Stimulated activated CD4-positive, alpha-beta T cell treated with anti-CD3 and anti-CD28 coated beads, Interleukin-1b, Interleukin-23, amount 100 ng/mL, for 4 hours (primary cell): ENCODE data around the gene PCNA.
"Not testable (repeated sequence)": the region's sequence is repeated elsewhere in the genome, so short reads cannot be mapped to it uniquely, and the experiment has no call there.

Experiments used
- DNase-seq, 2 donors: peaks; one replicate each; pipeline ENCODE4 v3.0.0-alpha.2; 2020; ENCODE audit warnings: low read depth in 2 of 2

Gene PCNA

DNA sequence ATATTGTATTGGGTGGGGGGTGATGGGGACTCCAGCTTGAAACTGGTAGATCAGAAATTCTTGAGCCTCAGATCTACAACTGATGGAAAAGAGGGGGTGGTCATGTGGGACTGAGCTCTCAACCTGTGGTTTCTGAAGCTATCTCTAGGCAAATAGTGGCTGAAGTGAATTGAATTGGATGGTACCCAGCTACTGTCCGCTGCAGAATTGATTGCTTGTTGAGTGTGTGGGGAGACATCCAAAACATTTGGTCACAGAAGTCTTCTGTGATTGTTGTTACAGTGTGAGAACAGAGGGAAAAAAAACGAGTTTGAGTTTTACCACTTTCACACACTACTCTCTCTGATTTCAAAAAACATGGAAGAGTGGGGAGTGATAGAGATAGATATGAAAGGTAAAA lies 21.9 kb upstream of the PCNA start:
- no peak for DNase-seq

DNA sequence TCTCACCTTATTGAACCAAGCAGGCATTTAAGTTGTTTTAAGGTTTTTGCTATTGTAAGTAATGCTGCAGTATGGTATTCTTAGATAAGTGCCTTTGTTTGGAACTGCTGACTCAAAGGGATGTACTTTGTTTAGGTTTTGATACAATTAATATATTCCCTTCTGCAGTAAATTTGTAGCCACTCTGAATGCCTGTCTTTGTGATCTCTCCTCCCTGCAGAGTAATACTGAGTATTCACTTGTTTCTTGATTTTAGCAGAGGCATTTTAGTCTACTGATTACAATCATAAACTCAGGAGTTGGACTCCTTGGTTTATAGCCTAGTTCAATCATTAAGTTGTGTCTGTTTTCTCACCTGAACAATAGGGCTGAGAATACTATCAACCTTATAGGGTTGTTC lies 20.4 kb upstream of the PCNA start:
- no peak for DNase-seq

DNA sequence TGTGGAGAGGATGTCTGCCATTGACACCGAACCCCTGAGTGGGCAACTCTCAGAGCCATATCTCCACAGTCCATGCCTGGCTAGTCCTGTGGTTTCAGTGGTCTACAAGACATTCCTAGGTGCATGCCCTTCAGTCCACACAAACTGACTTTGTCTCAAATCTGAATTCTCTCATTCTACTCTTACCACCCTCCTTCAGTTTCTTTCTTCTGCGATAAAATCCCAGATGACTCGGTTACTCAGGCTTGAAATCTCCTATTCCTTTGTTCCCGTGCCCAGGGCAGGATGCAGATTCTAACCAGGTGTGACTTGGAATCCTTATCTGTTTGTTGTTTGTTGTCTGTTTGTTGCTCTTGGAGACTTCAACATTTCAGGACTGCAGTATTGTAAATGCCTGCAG lies 16.3 kb upstream of the PCNA start:
- DNase-seq, result no peak

DNA sequence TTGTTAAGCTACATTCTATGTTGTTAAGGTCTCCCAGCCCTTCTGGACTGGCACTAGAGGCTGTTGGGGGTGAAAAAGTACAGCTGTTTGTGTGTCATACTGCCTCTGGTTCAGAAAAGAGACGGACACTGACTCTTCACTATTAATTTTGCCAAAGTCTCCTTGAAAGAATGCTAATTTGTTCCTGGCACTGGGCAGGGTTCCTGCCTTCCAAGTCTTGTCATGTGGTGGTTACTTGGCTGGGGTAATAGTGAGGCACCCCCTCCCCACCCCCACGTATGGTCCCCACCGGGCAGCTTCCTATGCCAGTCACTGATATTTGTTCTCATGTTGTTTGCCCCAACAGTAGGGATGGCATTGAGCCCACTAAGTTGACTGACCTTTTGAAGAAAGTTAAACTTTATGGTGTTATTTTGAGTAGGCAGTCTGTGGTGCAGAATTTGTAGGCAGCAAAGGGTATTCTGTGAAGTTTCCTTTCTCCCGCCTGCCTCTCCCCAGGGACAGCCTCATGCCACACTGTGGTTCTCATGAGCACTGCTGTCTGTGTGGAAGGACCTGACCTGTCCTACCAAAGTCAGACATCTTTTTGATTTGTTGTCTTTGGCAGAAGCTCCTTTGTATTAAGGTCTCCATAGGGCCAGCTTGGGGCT lies 15.7 kb upstream of the PCNA start:
- DNase-seq, result no peak

DNA sequence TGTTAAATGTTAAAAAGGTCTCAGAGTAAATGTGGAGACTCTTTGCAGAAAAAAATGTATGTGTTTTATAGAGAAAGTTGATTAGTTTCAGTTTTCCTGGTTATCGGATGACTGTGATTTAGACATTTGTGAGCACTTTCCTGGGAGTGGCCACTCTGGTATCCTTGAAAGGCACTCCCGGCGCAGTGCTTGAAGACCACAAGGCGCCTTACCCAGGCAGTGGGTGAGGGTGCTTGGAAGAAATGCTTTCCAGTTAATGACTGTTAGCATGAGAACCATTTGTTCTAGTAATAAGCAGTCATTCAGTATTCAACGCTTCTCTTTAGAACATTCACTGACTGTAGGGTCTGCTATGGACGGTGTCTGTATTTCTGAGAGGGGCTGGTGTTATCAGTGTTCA lies 14.2 kb upstream of the PCNA start:
- no peak for DNase-seq

DNA sequence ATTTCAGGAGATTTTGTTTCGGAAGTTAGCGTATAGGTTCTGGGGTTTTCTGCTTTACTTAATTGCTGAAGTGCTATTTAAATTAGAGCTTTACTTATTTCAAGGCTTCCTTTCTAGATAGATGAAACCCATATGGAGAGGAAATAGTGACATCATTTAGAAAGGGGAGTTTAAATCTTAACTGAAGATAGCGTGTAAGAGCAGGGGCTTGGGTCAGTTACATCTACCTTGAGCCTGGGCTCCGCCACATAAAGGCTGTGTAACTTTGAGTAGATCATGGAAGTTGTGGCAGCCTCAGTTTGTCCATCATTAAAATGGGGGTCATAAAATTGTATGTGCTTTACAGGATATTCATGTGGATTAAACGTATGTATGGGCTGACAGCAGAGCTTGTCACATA lies 11.7 kb upstream of the PCNA start:
- no peak for DNase-seq

DNA sequence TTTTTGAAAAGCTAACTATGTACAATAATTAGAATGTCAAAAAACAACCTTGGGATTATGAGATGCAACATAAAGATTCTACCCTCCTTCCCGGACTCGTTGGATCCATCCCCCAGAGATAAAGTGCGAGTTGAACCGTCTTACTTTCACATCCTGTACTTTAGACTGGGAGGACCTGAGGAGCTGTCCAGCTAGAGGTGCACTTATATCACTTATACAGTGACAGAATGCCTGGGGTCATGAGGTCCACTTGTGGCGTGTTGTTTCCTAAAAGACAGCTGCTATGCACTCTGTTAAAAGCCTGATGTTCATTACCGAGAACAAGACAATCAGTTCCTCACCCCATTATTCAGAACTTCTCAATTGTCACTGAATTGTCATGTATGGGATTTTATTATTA lies 9.1 kb upstream of the PCNA start:
- no peak for DNase-seq

DNA sequence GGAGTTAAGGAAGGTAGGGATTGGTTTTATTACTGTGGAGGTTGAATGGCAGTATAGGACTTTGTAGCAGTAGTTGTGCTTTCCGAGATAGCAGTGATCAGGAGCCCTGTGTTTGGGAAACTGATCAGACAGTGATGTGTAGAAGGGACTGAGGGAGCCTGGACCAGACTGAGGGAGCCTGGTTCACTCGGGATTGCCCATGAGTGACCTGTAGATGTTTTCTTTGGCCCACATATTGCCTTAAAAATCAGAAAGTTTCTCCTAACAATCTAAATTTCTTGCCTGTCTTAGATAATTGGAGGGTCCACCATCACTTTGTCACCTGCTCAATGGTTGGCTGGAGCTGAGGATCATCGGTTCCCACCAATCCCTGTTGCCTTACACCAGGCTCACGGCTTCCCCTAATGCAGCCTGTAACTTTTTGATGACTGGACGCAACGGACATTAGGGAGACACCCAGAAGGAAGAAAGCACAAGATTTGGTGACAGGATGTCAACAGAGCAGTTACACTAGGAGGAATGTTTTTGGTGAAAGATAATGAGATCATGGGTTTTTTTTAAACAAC lies 8.2 kb upstream of the PCNA start:
- DNase-seq, result no peak

DNA sequence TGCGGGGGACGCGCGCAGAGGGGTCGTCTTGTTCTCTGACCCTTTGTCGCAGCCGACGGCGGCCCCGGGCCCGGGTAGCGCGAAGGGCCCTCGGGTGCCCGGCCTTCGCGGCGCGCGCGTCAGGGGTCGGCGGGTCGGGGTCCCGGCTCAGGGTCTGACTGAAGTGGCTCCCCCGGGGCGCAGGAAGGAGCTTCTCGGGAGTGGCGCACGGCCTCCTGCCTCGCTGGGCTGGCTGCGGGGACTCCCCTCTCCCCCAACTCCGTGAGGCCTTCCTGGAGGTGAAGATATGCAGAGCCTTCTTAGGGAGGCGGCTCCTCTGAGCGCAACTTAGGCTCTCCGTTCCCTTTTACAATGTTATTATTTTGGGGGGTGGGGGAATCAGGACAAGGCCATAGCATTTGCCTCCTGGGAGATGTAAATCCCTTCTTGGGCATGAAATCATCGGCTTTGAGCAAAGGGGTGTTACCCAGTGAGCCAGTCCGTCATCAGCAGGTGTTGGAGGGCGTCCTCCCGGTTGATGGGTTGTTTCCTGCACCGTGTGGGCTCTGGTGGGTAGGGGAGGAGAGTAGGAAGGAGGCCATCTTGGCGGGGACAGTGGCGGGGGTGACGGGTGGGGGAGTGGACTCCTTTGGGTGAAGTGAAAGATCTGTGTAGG lies 7.6 kb upstream of the PCNA start:
- DNase-seq, result peak; percentile 38 to 40

DNA sequence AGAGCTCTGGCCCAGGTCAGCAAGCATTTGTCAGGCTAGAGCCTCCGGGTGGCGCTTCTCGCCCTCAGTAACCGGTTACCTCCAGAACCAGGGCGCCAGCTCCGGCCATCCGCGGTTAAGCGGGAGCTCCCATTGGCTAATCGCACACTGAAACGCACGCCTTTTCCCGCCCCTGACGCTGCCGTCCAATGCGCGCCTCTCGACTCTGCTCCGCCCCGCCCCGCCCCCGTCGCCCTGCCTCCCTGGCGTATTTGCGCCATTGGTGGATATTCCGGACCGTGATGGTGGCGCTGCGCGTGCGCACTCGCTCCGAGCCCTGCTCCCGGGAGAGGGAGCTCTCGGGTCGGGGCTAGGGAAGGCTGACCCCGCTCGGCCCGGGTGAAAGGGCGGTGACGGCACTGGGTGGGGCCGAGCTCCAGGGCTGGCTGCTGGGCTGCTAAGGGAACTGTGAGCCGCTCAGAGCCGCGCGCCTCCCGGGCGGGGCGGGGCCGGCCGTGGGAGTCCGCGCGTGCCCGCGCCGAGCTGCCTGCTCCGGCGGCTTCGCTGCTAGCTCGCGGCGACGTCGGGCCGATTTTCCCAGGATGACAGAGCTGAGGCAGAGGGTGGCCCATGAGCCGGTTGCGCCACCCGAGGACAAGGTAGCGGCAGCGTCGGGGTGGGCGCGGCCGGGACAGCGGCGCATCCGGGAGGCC lies 6.9 kb upstream of the PCNA start, which contains the start of gene CDS2:
CDS2 (plus strand) TSS at position 497 of the 692 bp plus-strand sequence; CDS start at position 582, 85 bp downstream.
- DNase-seq, result peak; percentile 100

DNA sequence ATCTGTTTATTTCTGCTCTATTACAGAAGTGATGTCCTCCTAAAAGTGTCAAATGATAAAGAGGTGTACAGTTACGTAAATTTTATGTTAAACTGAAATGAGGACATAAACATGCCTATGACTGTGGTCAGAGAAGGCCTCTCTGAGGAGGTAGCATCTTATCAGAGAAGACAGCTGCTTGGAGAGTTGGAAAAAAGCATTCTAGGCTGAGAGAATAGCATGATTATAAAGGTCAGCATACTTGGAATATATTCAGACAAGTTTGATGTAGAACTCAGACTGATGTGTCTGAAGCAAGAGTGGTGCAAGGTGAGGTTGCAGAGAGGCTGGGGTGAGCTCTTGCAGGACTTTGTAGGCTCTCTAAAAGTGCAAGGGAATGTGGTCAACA lies 3.1 kb upstream of the PCNA start:
- no peak for DNase-seq

DNA sequence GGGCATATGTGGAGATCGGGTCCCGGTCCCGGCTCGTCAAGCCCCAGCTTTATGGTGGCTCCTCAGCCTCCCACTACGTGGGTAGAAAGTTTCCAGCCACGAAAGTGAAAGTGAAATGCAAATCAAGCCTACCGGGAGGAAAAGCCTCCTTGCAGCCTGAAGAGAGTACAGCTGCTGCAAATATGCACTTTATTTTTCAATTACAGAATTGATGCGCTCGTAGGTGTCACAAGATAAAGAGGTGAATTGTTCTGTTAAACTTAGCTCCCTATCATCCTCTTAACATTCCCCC lies 373 bp upstream of the PCNA start:
- no peak for DNase-seq

DNA sequence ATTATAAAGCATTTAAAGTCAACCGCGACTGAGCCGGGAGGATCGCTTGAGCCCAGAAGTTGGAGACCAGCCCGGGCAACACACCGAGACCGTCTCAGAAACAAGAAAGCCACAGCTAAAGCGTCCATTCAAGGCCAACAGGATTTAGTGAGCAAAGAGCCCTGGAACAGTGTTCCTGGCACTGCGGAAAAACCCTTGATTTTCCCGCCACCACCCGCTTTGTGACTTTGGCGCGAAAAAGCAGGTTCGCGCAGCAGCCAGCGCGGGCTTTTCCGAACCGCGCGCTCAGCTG lies 669 bp downstream of the PCNA start:
- no peak for DNase-seq

DNA sequence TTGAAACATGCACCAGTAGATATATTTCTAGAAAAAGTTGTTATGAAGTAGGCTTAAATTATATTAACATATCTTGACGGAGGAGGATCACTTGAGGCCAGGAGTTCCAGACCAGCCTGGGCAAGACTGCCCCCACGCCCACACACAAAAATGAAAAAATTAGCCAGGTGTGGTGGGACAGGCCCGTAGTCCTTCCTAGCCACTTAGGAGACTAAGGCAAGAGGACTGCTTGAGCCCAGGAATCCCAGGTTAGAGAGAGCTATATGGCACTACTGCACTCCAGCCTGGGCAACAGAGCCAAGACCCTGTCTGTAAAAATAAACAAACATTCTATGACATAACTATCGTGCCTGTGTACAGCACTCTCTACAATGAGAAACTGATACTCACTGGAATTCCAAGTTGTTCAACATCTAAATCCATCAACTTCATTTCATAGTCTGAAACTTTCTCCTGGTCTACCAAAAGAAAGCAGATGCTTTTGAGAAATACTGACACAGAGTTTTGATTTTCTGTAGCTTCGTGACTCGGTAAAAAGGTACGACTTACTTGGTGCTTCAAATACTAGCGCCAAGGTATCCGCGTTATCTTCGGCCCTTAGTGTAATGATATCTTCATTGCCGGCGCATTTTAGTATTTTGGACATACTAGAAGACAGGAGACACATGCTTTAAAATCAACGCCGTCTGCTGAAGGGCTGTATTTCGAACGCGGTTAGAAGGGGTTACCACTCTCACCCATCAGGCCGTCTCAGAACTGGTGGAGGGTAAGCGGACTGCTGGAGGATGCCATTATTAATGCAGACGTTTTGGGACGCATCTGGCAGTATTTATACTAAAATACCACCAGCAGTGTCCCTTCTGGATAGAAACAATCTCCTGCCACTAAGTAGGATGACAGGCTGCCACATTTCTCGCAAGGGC lies 1.3 kb downstream of the PCNA start:
- DNase-seq, result no peak

DNA sequence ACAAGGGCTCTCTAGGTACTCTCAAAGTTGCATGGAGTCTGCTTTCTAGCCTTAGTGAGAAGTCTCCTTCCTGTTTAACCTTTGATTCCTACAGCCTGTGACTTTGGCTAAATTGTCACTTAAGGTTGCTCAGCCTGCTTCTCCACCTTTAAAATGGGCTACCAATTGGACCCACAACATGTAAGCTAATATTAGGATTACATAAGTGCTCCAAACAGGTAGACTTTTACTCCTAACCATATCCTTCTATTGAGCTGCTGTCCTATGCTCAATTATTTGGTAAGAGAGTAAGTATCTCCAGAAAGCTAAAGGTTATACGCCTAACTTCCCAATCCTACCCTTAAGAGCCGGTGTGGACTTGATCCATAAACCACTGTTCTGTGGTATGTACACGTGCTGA lies 2.9 kb downstream of the PCNA start:
- no peak for DNase-seq

DNA sequence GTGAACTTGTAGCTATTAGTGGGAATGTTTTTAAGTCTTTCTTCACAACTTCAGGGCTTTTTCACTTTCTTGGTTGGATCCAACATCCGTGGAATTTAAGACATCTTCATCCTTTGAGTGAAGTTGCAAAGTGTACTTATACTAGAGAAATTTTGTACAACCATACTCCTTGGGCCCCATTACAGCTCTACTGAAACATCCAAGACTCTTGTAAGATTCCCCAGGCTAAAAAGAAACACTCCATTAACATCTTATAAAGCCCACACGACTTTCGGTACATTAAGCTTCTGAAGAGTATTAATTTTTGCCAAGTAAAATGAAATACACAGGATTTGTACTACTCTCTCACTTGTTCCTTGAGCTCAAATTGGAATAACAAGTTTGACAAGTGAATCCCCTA lies 5.4 kb downstream of the PCNA start:
- no peak for DNase-seq

DNA sequence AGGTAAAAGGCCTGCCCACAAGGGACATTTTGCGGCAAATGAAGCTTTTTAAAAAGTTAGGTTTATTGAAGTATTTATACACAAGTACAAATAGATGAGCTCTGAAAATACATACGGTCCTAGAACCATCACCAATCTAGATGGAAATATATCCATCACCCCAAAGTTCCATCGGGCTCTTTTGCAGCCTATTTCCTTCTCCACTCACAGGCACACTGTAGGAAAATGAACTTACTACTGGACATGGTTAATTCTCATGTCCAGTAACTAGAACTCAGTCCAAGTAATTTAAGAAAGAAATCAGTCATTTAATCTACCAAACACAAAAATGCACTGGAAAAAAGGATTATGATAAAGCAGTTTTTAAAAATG lies 6.2 kb downstream of the PCNA start:
- no peak for DNase-seq

DNA sequence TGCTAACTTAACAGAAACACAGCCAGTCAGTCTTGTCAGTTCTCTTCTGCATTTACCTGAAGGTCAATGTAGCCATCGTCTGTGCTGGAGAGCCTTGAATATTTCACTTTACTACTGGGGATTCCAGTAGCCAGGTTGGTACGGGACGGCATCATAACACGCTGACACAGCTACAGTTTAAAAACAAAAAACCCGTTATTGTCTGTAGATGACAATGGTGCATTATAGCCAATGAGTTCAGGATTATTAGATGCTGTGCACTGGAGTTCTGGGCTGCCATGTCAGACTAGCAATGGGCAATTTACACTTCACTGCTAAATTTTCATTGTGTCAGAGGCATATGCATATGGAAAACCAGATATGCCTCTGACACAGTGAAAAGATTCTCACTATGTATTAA lies 10.5 kb downstream of the PCNA start:
- no peak for DNase-seq

DNA sequence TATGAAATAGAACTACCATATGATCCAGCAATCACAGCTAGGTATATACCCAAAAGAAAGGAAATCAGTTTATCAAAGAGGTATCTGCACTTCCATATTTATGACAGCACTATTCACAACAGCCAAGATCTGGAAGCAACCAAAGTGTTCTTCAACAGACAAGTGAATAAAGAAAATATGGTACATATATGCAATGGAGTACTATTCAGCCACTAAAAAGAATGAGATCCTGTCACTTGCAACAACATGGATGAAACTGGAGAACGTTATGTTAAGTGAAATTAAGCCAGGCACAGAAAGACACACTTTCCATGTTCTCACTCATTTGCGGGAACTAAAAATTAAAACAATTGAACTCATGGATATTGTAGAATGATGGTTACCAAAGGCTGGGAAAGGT lies 15.3 kb downstream of the PCNA start:
- DNase-seq, result no peak

DNA sequence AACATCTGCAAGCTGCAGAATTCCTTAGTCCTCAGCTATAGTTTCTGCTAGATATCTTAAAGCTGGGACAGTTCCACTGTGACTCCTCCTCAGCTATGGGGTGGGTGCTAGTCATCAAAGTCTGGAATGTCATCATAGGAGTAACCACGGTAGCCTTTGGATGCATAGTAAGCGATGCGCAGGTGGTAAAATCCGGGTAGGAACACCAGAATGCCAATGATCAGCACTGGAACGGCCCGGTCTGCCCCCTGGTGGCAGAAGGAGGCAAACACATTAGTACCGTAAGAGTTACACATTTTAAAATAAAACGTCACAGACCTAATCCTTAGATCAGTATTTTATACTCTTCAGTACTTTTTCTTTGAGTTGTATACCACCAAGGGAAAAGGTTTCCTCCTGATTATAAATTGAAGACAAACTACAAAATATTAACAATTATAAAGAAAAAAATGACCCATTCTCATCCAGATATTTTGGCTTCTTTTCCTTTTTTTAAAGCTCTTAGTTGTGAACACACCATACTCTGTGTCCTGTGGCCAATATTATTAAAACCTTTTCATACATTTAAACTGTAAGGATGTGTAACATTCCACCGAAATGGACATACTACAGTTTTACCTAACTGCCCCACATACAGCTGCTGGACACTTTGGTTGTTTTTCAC lies 18.9 kb downstream of the PCNA start:
- peak; percentile 71 to 76 for DNase-seq

DNA sequence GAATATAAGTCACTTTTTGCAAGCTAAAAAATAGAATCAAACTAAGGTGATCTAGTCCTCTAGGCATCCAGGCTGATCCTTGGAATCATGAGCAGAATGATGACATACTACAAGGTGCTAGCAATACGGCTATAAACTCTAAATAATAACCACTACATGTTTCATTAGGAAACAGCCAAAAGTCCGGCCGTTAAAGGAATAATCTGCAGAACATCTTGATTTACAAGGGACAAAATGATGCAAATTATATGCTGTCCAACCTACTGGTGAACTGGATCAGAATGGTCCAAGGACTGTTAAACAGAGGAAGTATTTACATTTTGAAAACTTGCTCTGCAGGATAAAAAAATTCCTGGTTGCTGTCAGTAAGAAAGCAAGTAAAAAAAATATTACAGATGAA lies 19.8 kb downstream of the PCNA start:
- DNase-seq, result not testable (repeated sequence)

DNA sequence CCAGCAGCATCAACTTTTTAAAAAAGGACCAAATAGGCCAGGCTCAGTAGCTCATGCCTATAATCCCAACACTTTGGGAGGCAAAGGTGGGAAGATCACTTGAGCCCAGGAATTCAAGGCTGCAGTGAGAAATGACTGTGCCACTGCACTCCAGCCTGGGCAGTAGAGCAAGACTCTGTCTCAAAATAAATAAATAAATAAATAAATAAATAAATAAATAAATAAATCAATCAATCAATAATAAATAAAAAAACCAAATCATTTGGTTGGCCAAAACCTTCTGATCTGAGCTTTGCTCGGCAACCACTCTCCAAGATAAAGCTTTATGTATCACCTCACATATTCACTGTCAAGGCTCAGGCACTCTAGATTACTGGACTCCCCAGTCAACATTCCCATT lies 20.7 kb downstream of the PCNA start:
- not testable (repeated sequence) for DNase-seq
